OCI-LY3 (cell line): ENCODE measurements around the gene CAMK2B.

Source experiments
- H2AFZ ChIP-seq: fragments of 200-600, 300-600 bp; shearing (Covaris generic); 2 replicates; pipeline ENCODE4 v1.6.0; 2014; ENCODE audit warnings: antibody characterized with exemption, low read depth, low read length
- H3K27ac ChIP-seq: fragments of 200-600, 300-600 bp; sonication (generic); 2 replicates; pipeline ENCODE4 v1.5.1; 2014; ENCODE audit warnings: mild to moderate bottlenecking, low read length, moderate library complexity, mixed read lengths
- H3K27me3 ChIP-seq: fragments of 200-600, 300-600 bp; sonication (generic); 2 replicates; pipeline ENCODE4 v1.6.1; 2014; ENCODE audit warnings: low read depth, low read length, mixed read lengths
- H3K36me3 ChIP-seq: fragments of 200-600, 300-600 bp; sonication (generic); replicated peaks from 2 replicates; pipeline ENCODE3; 2014; ENCODE audit warnings: low read depth, low read length, mixed read lengths
- H3K4me1 ChIP-seq: fragments of 300-600, 200-600 bp; sonication (generic); 2 replicates; pipeline ENCODE4 v1.6.1; 2014; ENCODE audit warnings: low read length, mixed read lengths
- H3K4me2 ChIP-seq: fragments of 200-600, 300-600 bp; sonication (generic); 2 replicates; pipeline ENCODE4 v1.6.1; 2014; ENCODE audit warnings: low read length, mixed read lengths
- H3K4me3 ChIP-seq: fragments of 300-600, 200-600 bp; sonication (generic); 2 replicates; pipeline ENCODE4 v1.5.1; 2014; ENCODE audit warnings: antibody characterized with exemption, mild to moderate bottlenecking, low read length, moderate library complexity
- H3K79me2 ChIP-seq: fragments of 300-600, 200-600 bp; shearing (Covaris generic); 2 replicates; pipeline ENCODE4 v1.6.1; 2014; ENCODE audit warnings: mild to moderate bottlenecking, low read length, mixed read lengths
- H3K9ac ChIP-seq: fragments of 300-600, 200-600 bp; shearing (Covaris generic); 2 replicates; pipeline ENCODE4 v1.6.0; 2014; ENCODE audit warnings: mild to moderate bottlenecking, low read length, moderate library complexity
- H3K9me3 ChIP-seq: fragments of 200-600, 300-600 bp; shearing (Covaris generic); 2 replicates; pipeline ENCODE4 v1.6.1; 2014; ENCODE audit warnings: low read length, mixed read lengths; ENCODE audit not compliant: insufficient read depth
- H4K20me1 ChIP-seq: fragments of 200-600, 300-600 bp; sonication (generic); 2 replicates; pipeline ENCODE4 v1.6.1; 2016; ENCODE audit warnings: low read length, mixed read lengths; ENCODE audit not compliant: insufficient read depth
- EZH2phosphoT487 ChIP-seq: fragments of 200-600 bp; shearing (Covaris generic); IDR thresholded peaks from 2 replicates; pipeline ENCODE4 v1.6.1; 2018; ENCODE audit warnings: antibody characterized with exemption, mixed run types, low read depth
- TF ChIP-seq, protein P1 (sequence below): fragments of 200-600, 300-600 bp; sonication (generic); IDR thresholded peaks from 2 replicates; pipeline ENCODE4 v1.5.1; 2014; ENCODE audit warnings: antibody characterized with exemption, low read length, low read depth

The CAMK2B gene

DNA sequence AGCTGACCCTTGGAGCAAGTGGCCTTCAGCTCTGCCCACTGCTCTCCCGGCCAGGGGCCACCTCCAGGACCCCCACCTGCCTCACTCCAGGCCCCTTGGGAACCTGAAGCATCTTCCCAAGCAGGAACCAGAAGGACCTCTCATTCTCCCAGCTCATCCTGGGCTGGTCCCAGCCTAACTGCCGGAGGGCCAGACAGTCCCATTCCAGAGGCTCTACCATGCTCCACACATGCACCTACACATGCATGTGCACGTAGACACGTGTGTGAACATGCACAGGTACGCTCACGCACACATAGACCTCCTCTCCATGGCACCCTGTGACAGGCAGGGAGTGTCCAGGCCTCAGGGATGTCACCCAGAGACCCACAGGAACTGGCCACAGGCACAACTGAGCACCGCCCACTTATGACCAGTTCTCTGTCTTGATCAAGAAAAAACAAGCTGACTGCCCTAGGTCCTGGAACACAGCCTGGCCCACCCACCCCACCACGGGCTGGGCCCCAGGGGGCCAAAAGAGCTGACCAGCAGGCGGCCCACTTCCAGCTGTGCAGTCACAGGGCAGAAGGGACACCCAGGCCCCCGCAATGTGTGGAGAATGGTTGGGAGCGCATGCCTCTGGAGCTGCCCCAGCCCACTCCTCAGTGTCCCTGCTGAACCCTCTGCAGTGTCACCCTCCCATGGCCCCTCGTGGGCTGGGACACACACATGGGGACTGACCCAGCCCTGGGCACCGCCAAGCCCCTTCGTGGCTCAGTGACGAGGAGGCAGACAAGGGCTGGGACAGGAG lies 43.4 kb downstream of the CAMK2B start:
- H3K27ac ChIP-seq = no peak overlapping the region
- no peak overlapping the region for H3K4me3 ChIP-seq
- H3K27me3 ChIP-seq = no peaks in the 10 kb centered on the region
- TF ChIP-seq, protein P1, sequence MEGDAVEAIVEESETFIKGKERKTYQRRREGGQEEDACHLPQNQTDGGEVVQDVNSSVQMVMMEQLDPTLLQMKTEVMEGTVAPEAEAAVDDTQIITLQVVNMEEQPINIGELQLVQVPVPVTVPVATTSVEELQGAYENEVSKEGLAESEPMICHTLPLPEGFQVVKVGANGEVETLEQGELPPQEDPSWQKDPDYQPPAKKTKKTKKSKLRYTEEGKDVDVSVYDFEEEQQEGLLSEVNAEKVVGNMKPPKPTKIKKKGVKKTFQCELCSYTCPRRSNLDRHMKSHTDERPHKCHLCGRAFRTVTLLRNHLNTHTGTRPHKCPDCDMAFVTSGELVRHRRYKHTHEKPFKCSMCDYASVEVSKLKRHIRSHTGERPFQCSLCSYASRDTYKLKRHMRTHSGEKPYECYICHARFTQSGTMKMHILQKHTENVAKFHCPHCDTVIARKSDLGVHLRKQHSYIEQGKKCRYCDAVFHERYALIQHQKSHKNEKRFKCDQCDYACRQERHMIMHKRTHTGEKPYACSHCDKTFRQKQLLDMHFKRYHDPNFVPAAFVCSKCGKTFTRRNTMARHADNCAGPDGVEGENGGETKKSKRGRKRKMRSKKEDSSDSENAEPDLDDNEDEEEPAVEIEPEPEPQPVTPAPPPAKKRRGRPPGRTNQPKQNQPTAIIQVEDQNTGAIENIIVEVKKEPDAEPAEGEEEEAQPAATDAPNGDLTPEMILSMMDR = no peak
- no peak for TF ChIP-seq EZH2phosphoT487
- H3K79me2 ChIP-seq = no peaks in the 10 kb centered on the region
- no peak overlapping the region for H3K9ac ChIP-seq
- no peak overlapping the region for H2AFZ ChIP-seq
- no peaks in the 10 kb centered on the region for H4K20me1 ChIP-seq
- no peaks in the 10 kb centered on the region for H3K4me1 ChIP-seq
- H3K4me2 ChIP-seq = no peak overlapping the region
- H3K36me3 ChIP-seq = no peaks in the 10 kb centered on the region
- H3K9me3 ChIP-seq = no peaks in the 10 kb centered on the region

DNA sequence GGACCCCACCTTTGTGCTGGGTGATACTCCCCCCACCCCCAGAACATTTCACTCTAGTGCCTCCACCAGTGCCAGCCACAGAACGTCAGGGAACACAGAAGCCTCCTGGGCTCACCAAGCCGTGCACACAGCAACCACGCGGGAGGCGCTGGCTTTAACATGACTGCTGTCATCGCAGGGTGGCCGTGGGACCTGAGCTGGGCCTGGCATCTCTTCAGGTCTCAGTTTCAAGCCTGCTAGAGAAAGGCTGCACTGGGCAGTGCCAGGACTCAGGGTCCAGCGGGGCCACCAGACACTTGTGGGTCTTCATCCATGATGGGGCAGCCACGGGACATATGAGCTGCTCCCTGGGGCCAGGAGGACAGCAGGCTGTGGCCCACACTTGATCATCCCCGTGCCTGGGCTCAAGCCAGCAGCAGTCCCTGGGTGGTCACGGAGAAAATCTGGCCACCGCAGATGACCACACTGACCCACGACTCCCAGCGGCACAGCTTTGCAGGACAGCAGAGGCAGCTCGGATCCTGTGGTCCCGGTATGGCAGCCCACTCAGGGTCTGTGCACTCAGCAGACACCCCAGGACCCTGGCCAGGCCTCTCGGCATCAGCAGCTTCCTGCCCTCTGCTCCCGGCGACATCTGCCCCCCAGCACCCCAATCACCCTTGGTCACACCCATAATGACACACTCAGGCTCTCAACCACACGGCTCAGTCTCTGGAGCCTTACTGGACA lies 44.2 kb downstream of the CAMK2B start:
- Histone ChIP-seq H3K4me3 (no peak overlapping the region), H3K36me3 (no peaks in the 10 kb centered on the region), H3K9ac (no peak overlapping the region), H3K4me1 (no peaks in the 10 kb centered on the region), H4K20me1 (no peaks in the 10 kb centered on the region), H3K27ac (no peak overlapping the region), H3K27me3 (no peaks in the 10 kb centered on the region), H2AFZ (no peak overlapping the region), H3K79me2 (no peaks in the 10 kb centered on the region), H3K4me2 (no peak overlapping the region), H3K9me3 (no peaks in the 10 kb centered on the region)
- TF ChIP-seq EZH2phosphoT487 = no peak
- TF ChIP-seq, protein P1 = no peak

DNA sequence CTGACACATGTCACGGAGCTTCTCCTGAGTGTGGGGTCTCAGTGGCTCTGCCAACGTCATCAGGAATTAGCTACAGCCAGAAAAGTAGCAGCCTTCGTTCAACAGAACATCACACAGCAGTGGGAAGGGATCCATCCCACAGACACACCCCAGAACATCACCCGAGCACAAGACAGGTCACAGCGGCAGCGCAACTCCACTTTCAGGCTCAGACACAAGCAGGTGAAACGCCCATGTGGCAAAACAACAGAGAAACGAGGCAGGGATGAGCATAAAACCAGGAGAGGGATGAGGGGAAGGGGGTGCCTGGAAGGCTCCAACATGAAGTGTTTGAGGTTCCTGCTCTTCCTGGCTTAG lies 44.8 kb downstream of the CAMK2B start:
- H4K20me1 ChIP-seq = no peaks in the 10 kb centered on the region
- H3K4me1 ChIP-seq = no peaks in the 10 kb centered on the region
- H3K4me2 ChIP-seq = no peak overlapping the region
- H3K4me3 ChIP-seq = no peak overlapping the region
- H2AFZ ChIP-seq = no peak overlapping the region
- no peak overlapping the region for H3K9ac ChIP-seq
- no peaks in the 10 kb centered on the region for H3K79me2 ChIP-seq
- no peak overlapping the region for H3K27ac ChIP-seq
- H3K9me3 ChIP-seq = no peaks in the 10 kb centered on the region
- H3K27me3 ChIP-seq = no peaks in the 10 kb centered on the region
- no peaks in the 10 kb centered on the region for H3K36me3 ChIP-seq
- TF ChIP-seq, protein P1 = no peak
- no peak for TF ChIP-seq EZH2phosphoT487

DNA sequence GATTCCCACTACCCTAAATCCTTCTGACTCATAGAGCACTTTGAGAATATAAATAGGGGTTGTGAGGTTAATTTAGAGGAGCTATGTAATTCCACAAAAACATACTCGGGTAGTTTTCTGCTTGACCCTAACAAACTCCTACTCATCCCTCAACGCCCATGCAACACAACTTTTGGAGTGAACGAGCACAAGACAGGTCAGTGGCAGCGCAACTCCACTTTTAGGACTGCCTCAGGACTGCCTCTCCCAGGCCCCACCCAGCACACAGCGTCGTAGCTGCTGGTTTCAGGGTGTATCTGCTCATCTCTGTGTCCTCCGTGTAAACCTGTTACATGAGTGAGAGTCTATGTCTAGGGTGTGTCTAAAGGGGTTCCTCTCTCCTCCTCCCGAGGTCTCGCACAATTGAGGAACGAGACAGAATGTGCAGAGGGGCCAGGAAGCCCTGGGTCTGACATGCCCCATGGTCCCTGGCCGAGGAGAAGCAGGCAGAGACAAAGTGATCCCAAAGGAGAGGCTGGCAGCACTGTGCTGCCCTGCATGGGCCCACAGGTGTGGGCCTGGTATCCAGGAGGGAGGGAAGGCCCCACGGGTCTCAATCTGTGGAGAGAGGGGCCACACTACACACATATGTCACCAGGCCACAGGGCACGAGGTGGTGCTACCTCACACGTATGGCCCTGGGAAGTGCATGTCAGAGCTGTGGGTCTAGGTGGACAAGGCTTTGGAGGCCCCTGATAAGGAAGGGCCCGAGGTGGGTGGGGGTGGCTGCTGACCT lies 45.5 kb downstream of the CAMK2B start:
- TF ChIP-seq, protein P1 = no peak
- TF ChIP-seq EZH2phosphoT487 = no peak
- Histone ChIP-seq H3K27ac (no peak overlapping the region), H3K4me1 (no peaks in the 10 kb centered on the region), H3K36me3 (no peaks in the 10 kb centered on the region), H3K79me2 (no peaks in the 10 kb centered on the region), H3K9me3 (no peaks in the 10 kb centered on the region), H3K4me3 (no peak overlapping the region), H2AFZ (no peak overlapping the region), H3K4me2 (no peak overlapping the region), H3K9ac (no peak overlapping the region), H3K27me3 (no peaks in the 10 kb centered on the region), H4K20me1 (no peaks in the 10 kb centered on the region)
